ENCODE results near the gene GLI1.

The GLI1 gene

GRCh38 chr12:57459055-57459749, 383 bp upstream of the GLI1 start:
- peak overlapping the region; percentile 74 for H3K4me3 ChIP-seq (ENCODE audit: low read depth, low read length)
- peak; percentile 89 for DNase-seq (ENCODE audit: low read depth)

GRCh38 chr12:57460468-57460784, 841 bp downstream of the GLI1 start:
- H3K4me3 ChIP-seq (ENCODE audit: low read depth, low read length): peak overlapping the region; percentile 74
- DNase-seq (ENCODE audit: low read depth): no peak

GRCh38 chr12:57460841-57461275, 1.3 kb downstream of the GLI1 start:
- DNase-seq (ENCODE audit: low read depth): no peak
- peak overlapping the region; percentile 74 for H3K4me3 ChIP-seq (ENCODE audit: low read depth, low read length)

GRCh38 chr12:57461276-57461916, 1.8 kb downstream of the GLI1 start:
- peak overlapping the region; percentile 74 for H3K4me3 ChIP-seq (ENCODE audit: low read depth, low read length)
- DNase-seq (ENCODE audit: low read depth): no peak

GRCh38 chr12:57461917-57462250, 2.3 kb downstream of the GLI1 start:
- peak overlapping the region; percentile 74 for H3K4me3 ChIP-seq (ENCODE audit: low read depth, low read length)
- no peak for DNase-seq (ENCODE audit: low read depth)

- DNase-seq (ENCODE audit: low read depth): peak; percentile 54
- peak overlapping the region; percentile 74 for H3K4me3 ChIP-seq (ENCODE audit: low read depth, low read length)
Measured at GRCh38 chr12:57462251-57462911, 2.8 kb downstream of the GLI1 start.

GRCh38 chr12:57462912-57463253, 3.3 kb downstream of the GLI1 start:
- H3K4me3 ChIP-seq (ENCODE audit: low read depth, low read length): no peak overlapping the region
- no peak for DNase-seq (ENCODE audit: low read depth)

- H3K4me3 ChIP-seq (ENCODE audit: low read depth, low read length): no peak overlapping the region
Measured at GRCh38 chr12:57464569-57464968, 5.0 kb downstream of the GLI1 start.

GRCh38 chr12:57465030-57465746, 5.6 kb downstream of the GLI1 start:
- no peak for DNase-seq (ENCODE audit: low read depth)
- H3K4me3 ChIP-seq (ENCODE audit: low read depth, low read length): no peak overlapping the region

More at GRCh38 chr12:57464569-57464968, 5.0 kb downstream of the GLI1 start:
- DNase-seq (ENCODE audit: low read depth): no peak

- H3K4me3 ChIP-seq (ENCODE audit: low read depth, low read length): no peak overlapping the region
- DNase-seq (ENCODE audit: low read depth): no peak
Measured at GRCh38 chr12:57465747-57466505, 6.3 kb downstream of the GLI1 start.

GRCh38 chr12:57467212-57467874, 7.8 kb downstream of the GLI1 start:
- H3K4me3 ChIP-seq (ENCODE audit: low read depth, low read length): no peak overlapping the region
- no peak for DNase-seq (ENCODE audit: low read depth)

- no peak overlapping the region for H3K4me3 ChIP-seq (ENCODE audit: low read depth, low read length)
- no peak for DNase-seq (ENCODE audit: low read depth)
Measured at GRCh38 chr12:57467915-57468314, 8.3 kb downstream of the GLI1 start.

GRCh38 chr12:57469296-57470164, 9.9 kb downstream of the GLI1 start:
- no peak for DNase-seq (ENCODE audit: low read depth)
- no peak overlapping the region for H3K4me3 ChIP-seq (ENCODE audit: low read depth, low read length)

GRCh38 chr12:57470286-57470969, 10.8 kb downstream of the GLI1 start:
- no peak overlapping the region for H3K4me3 ChIP-seq (ENCODE audit: low read depth, low read length)
- DNase-seq (ENCODE audit: low read depth): no peak

GRCh38 chr12:57470970-57471656, 11.5 kb downstream of the GLI1 start:
- no peak overlapping the region for H3K4me3 ChIP-seq (ENCODE audit: low read depth, low read length)
- no peak for DNase-seq (ENCODE audit: low read depth)

GRCh38 chr12:57471661-57472060, 12.1 kb downstream of the GLI1 start:
- no peak for DNase-seq (ENCODE audit: low read depth)
- no peak overlapping the region for H3K4me3 ChIP-seq (ENCODE audit: low read depth, low read length)

- DNase-seq (ENCODE audit: low read depth): no peak
- H3K4me3 ChIP-seq (ENCODE audit: low read depth, low read length): no peak overlapping the region
Measured at GRCh38 chr12:57472391-57472790, 12.8 kb downstream of the GLI1 start.

Measured in skeletal muscle cell (primary cell).